OCI-M2 (cell line): ENCODE measurements around the gene CCT5.
"Not testable (repeated sequence)": the region's sequence is repeated elsewhere in the genome, so short reads cannot be mapped to it uniquely, and the experiment has no call there.

ENCODE experiments used
- DNase-seq: peaks from one replicate; lab custom pipeline; 2025; ENCODE audit not compliant: unreplicated experiment; lab: John Stamatoyannopoulos, UW

CCT5 gene

DNA sequence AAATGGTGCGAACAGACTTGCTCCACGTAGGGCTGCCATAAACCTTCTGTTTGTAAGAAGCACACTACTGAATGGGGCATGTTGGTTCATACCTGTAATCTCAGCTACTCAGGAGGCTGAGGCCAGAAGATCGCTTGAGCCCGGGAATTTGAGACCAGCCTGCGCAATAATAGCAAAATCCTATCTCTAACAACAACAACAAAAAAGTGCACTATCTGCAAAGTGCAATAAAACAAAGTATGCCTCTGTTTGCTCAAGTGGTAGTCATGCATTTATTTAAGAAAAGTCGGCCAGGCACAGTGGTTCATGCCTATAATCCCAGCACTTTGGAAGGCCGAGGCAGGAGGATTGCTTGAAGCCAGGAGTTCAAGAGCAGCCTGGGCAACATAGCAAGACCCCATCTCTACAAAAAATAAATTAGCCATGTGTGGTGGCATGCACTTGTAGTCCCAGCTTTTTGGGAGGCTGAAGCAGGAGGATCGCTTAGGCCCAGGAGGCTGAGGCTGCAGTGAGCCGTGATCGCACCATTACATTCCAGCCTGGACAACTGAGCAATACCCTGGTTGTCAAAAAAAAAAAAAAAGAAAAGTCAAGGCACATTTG lies 5.6 kb upstream of the CCT5 start:
- no peak for DNase-seq

DNA sequence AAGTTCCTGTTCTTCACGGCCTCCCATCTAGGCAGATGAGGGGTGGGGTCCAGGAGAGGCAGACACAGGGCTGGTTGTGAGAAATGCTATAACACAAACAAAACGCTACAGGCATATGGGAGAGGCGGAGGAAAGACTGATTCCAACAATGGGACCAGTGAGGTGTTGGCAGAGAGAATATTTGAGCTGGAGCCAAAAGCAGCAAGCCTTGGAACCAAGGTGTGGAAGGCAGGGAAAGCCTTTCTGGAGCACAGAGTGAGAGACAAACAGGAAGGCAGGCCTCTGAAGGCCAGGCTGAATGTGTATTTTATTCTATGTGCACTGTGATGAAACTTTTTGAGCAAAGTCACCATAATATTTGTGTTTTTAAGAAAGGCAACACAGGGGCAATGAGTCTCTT lies 3.3 kb upstream of the CCT5 start:
- no peak for DNase-seq

DNA sequence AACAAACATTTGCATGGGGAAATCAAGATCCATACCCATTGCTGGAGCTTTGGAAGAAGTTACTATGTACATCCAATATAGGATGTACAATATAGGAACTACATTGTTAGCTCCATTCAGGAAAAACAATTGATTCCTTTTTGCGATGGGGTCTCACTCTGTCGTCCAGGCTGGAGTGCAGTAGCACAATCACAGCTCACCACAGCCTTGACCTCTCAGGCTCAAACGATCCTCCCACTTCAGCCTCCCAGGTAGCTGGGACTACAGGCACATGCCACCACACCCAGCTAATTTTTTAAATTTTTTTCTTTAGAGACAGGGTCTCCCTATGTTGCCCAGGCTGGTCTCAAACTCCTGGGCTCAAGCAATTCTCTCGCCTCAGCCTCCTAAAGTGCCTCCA lies 2.9 kb upstream of the CCT5 start:
- DNase-seq = not testable (repeated sequence)

DNA sequence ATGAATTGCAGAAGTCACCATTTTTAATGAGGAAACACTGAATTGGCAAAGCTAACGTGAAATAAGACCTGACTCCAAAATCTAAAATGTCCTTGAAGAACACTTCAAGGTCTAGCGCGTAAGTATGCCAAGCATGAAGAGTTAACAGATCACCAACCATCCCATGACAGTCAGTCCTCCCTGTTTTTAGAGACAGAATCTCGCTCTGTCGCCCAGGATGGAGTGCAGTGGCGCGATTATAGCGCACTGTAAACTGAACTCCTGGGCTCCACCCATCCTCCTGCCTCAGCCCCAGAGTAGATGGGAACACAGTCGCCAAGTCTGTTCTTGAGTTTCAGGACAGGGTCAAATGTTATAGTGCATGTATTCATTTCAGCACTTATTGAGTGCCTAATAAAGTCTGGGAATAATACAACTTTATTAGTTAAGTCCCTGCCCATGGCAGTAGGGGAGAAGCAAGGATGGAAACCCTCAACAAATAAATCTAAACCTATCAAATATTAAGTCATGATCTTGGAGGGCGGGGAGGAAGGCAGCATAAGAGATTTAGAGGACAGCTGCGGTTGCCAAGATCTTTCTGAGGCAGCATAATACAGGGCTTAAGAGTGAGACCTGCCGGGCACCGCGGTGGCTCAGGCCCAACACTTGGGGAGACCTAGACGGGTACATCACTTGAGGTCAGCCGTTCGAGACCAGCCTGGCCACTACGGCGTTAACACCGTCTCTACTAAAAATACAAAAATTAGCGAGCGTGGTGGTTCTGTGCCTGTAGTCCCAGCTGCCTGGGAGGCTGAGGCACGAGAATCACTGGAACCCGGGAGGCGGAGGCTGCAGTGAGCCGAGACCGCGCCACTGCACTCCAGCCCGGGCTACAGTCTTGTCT lies 1.5 kb upstream of the CCT5 start:
- no peak for DNase-seq

DNA sequence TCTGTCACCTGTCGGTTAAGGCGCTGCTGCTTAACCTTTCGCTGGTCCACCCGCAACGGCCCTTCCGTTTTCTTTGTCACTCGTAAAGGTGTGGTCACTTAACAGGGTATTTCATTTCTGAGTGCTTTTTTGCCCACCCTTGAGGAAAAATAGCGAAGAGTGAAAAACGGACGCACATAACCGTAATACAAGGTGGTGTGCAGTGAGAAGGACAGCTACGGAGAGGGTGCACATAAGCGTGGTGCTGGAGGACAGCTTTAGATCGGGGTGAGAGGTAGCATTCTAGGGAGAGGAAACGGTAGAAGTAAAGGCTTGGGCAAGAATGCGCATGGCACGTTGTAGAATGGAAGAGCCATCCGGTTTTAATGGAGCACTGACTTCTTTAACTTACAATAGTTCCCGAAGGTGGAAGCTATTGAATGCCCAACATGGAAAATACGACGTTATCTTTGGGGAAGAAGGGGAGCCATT lies 761 bp downstream of the CCT5 start:
- no peak for DNase-seq

DNA sequence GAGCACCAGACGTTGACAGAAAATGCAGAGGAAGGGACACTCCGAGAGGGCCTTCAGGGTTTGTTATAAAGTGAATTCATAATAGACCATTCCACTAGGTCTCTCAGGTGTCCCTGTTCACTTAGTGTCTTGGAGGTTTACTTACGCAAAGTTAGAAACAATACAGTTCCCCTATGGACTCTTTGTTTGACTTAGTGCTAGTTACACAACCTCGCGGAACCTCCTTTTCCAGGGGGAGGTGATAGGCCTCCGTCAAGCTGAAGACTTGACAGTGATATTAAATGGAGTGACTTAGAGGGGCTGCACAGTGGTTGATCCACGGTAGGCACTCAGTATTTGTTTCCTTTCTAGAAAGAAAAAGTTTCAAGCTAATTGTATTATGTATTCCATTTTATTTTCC lies 1.3 kb downstream of the CCT5 start:
- DNase-seq = no peak

DNA sequence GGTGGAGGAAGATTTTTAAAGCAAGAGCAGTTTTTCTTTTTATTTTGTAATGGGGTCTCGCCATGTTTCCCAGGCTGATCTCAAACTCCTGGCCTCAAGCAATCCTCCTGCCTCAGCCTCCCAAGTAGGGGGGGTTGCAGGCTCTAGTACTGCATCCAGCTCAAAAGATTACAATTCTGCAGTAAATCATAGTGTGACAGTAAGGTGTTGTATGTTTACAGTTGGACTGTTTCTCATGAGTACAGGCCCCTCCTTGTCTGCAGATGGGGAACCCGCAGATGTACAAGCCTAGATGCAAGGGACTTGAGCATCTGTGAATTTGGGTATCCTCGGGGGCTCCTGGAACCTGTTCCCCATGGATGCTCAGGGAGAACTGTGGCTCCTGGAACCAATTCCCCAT lies 3.3 kb downstream of the CCT5 start:
- no peak for DNase-seq

DNA sequence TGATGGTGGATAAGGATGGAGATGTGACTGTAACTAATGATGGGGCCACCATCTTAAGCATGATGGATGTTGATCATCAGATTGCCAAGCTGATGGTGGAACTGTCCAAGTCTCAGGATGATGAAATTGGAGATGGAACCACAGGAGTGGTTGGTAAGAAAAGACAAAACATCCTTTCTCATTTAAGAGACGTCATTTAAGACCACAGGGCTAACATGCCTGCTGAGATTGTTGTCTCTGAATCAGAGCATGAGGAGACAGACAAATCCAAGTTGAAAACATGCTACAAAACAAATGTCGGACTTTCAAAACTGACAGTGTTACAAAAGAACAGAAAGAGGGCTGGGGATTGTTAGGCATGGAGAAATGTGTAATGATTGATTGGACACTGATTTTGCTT lies 4.6 kb downstream of the CCT5 start:
- DNase-seq = no peak

DNA sequence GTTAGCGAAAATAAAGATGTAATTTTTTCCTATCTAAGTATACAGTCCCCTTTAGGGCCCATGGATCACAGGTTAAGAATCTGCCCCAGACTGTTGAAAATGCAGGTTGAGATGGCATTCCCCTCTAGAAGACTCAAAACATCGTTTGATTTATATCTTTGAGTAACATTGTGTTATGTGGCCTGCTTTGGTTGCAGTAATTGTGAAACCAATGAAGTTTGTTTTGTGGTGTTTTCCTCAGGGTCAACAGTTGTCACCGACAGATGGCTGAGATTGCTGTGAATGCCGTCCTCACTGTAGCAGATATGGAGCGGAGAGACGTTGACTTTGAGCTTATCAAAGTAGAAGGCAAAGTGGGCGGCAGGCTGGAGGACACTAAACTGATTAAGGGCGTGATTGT lies 7.8 kb downstream of the CCT5 start:
- no peak for DNase-seq

DNA sequence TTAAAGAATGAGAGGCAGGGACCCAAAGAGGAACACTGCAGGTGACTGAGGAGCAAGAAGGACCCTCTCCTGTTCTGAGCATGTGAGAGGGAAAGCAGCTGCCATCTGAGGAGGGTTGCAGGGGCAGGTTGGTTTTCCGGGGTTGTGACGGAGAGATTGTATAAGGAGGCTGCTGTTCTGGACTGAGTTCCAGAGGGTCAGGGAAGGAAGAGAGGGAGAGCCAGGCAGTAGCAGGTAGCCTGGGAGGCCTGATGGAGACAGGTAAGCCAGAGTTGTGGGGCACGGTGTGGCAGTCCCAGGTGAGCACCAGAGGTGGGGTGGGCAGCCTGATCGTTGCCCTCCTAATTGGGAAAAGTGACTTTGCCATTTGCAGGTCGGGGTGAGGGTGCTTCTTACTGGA lies 9.8 kb downstream of the CCT5 start:
- no peak for DNase-seq

DNA sequence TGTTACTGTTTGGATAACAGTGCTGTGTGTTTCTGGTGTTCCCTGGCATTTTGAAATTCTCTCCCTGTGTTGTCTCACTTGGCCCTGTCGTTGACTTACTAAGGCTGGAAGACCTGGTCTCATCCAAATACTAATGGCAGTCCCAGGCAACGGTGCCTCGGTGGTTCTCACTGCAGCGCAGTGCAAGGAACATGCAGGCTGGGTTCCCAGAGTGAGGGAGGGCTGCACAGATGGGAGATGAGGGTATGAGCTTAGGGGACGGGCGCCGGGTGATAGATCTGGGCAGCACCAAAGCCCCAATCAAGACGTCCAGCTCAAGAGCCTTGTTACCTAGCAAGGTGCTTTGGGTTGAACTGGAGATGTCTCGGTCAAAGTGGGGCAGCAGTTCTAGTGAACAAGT lies 11.0 kb downstream of the CCT5 start:
- DNase-seq = no peak

DNA sequence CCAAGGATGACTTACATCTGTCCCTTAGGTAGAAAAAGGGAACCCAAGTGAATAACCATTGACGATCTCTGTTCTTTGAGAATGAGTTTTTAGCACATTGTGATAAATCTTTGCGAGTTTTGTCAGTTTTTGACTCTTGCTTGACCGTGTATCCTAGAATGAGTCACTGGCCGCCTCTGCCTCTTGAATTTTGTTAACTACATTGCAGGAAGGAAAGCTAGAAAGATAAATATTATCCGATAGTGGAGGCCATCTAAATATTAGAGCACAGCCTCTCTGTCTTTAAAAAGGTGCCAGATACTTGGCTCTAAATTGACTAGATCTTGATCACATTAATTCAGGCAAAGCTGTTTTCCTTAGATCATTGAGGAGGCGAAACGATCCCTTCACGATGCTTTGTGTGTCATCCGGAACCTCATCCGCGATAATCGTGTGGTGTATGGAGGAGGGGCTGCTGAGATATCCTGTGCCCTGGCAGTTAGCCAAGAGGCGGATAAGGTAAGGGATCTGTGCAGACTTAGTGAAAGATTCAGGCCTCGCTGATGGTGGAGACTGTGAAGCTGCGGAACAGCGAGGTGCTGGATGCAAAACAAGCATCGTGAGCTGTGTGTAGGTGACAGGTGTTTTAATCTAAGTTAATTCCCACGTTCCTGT lies 12.2 kb downstream of the CCT5 start:
- no peak for DNase-seq

DNA sequence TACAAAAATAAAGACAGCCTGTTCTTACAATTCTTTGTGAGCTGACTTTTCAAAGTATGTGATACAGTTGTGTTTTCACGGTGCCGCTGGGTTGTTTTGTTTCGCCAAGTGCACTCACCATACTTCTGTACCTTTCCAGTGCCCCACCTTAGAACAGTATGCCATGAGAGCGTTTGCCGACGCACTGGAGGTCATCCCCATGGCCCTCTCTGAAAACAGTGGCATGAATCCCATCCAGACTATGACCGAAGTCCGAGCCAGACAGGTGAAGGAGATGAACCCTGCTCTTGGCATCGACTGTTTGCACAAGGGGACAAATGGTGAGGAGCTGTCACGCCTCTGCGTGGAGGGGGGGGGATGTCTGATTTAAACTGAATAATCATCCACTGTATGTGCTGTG lies 12.9 kb downstream of the CCT5 start:
- no peak for DNase-seq

DNA sequence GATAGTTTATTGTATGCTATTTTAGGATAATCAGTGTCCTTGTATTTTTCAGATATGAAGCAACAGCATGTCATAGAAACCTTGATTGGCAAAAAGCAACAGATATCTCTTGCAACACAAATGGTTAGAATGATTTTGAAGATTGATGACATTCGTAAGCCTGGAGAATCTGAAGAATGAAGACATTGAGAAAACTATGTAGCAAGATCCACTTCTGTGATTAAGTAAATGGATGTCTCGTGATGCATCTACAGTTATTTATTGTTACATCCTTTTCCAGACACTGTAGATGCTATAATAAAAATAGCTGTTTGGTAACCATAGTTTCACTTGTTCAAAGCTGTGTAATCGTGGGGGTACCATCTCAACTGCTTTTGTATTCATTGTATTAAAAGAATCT lies 14.5 kb downstream of the CCT5 start:
- no peak for DNase-seq

DNA sequence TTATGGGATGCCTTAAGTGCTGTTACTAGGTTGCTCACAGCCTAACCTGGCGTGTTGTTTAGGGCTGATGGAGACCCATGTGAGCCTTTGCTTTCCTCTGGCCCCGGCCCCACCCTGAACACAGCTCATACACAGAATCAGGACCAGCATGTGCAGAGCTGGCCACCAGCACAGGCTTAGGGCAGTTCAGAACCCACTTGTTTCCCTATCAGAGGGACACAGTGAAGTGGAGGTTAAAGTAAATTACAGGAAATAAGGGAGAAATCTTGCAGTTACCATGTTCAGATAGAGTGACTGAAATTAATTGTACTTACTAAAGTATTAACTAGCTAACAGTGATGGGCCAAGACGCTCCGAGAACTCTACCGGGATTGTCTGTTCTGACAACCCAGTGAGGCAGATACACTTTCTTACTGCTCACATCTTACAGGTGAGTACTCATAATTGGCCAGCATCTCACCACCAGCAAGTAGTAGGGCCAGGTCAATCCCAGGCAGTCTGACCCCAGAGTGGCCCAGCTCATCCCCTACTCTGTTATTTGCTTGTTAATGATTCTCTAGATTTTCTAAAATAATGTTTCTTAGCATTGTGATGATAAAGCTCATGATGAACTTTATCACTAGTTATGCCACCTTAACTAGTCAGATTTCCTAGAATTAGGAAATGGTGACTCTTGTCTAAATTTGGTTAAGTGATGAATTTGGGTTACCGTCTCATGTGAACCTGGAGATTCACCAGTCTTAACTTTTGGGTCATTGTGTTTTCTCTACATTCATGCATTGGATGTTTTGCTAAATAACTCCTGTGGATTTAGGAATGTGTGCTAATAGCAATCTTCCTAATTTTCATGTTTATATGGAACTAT lies 15.4 kb downstream of the CCT5 start:
- no peak for DNase-seq

DNA sequence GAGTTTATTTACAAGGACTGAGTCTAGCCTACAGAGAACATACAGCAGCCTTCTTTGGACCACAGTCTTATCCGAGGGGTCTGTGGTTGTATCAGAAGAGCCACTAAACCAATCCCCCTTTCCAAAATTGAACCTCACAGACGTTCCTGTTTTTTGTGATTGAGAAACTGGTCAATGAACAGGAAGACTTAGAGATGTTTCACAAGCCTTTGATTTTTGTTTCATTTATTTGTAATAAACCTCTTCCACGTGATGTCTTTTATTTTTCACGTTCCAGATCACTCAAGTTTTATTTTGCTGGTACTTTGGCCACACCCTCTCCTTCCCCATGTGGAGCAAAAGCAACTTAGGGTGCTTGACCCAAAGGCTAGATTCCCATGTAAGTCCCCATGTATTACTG lies 16.1 kb downstream of the CCT5 start:
- no peak for DNase-seq

DNA sequence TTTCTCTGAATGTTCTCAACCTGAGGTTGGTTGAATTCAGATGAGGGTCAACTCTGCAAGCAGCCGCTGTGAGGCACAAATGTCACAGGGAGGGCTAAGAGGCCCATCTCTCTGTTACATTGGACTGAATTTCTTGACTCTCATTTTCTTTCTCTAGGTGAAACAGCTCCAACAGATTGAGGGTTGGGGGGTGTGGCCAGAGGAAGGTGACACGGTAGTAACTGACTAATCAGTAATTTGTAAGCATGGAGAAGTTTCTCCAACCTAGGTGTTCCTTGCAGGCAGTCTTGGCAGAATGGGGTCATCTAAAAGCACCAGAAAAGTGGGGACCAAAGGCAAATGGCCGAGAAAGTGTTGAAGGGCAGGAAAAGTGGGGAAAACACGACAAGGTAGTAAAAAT lies 16.8 kb downstream of the CCT5 start:
- DNase-seq = no peak

DNA sequence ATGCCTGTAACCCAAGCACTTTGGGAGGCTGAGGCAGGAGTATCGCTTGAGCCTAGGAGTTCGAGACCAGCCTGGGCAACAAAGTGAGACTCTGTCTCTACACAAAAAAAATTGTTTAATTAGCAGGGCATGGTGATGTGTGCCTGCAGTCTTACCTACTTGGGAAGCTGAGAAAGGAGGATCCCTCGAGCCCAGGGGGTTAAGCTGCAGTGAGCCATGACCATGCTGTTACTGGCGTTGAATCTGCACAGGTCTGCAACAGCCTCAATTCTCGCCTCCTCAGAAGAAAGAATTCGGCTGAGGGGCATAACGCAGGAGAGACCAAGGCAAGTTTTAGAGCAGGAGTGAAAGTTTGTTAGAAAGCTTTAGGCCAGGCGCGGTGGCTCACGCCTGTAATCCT lies 18.0 kb downstream of the CCT5 start:
- DNase-seq = no peak

DNA sequence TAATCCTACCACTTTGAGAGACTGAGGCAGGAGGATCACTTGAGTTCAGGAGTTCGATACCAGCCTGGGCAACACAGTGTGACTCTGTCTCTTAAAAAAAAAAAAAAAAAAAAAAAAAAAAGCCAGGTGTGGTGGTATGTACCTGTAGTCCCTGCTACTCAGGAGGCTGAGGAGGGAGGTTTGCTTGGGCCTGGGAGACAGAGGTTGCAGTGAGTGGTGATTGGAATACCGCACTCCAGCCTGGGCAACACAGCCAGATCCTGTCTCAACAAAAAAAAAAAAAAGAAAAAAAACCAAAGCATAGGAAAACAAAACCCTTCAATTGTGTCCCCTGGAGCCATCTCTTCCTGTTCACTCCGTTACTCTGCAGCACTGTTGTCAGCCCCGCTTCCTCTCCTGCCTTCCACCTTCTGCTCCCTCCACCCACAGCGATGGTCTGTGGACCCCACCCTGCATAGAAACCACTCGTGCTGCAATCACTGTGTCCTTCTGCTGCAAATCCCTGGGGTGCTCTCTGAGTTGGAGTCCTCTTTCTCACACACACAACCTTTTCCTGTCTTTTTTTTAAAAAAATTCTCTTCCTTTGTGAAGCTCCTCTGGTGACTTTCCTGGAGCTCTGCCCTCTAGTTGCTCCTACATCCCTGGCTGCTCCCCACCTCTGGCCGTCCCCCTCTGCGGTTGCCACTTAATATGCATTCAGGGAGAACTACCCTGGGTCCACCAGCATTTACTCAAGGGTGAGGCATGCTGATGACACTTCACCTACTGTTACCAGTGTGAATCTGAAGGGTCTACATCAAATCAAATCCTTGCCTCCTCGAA lies 22.2 kb downstream of the CCT5 start:
- no peak for DNase-seq

DNA sequence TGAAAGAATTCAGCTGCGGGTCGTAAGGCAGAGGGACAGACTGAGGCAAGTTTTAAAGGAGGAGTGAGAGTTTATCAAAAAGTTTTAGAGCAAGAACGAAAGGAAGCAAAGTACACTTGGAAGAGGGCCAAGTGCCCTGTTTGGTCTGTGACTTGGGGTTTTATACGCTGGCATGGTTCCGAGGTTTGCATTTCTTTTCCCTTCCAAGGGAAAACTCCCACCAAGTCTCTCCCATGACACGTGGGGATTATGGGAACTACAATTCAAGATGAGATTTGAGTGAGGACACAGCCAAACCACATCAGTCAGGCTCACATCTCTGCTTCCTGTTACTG lies 22.8 kb downstream of the CCT5 start:
- DNase-seq = not testable (repeated sequence)

DNA sequence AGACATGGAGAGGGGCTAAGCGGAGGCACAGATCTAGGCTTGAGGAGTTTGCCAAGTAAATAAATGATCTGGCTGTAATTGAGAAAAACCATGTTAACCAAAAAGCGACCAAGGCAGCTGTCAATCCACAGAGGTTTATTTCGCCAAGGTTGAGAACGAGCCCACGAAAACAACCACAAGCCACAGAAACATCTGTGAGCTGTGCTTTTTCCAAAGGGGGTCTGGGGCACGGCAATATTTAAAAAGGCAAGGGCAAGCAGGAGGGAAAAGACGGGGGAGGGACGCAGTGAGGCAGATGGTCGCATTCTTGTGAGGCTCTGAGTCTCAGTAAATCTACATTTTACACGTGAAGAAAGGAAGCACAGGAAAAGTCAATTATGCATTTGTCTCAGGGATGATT lies 25.4 kb downstream of the CCT5 start:
- no peak for DNase-seq
